Right cardiac atrium (tissue), 5 donors: ENCODE measurements around the gene SMIM5. TPM values are rescaled to one million over a fixed set of nuclear protein-coding genes. Genes with fewer than 3 reads are reported as not detected.
A peak's percentile ranks its signal among the peaks of the same experiment; 100 is the strongest.

Experiments used
- ATAC-seq, 2 donors: fragments of 200-7000 bp; cut with Tn5 transposase; one replicate each; pipeline versions ENCODE4 v1.8.0 to v1.9.1; 2020; ENCODE audit warnings: moderate library complexity in 2 of 2, mild to moderate bottlenecking in 1 of 2
- DNase-seq, 3 donors: peaks; one replicate each; pipeline ENCODE4 v3.0.0-alpha.2; 2020
- H3K27ac ChIP-seq: one replicate; pipeline ENCODE4 v1.5.1; 2013; ENCODE audit warnings: mild to moderate bottlenecking, low read length, control low read depth, moderate library complexity
- H3K27me3 ChIP-seq: one replicate; pipeline ENCODE4 v1.6.1; 2013; ENCODE audit not compliant: control insufficient read depth, insufficient read depth
- H3K4me1 ChIP-seq: one replicate; pipeline ENCODE4 v1.6.1; 2013; ENCODE audit warnings: low read length; ENCODE audit not compliant: control insufficient read depth, insufficient read depth
- H3K4me3 ChIP-seq: one replicate; pipeline ENCODE4 v1.5.1; 2013; ENCODE audit warnings: low read length, control low read depth
- H3K9me3 ChIP-seq: one replicate; pipeline ENCODE4 v1.6.1; 2013; ENCODE audit warnings: low read length; ENCODE audit not compliant: control insufficient read depth
- WGBS: extraction: QIAGEN DNeasy Blood & Tissue Kit; methylation state at CpG from one replicate; pipeline ENCODE4 v1.1.7; 2013; 5-methylcytosine and 5-hydroxymethylcytosine counted together
- intact Hi-C, 4 donors: fragments of 100-400 bp; cut with DNase I; formaldehyde crosslinking; loops; one replicate each; pipeline versions ENCODE4 v1.11.0 to v1.14.0; 2022 to 2023
- polyA plus RNA-seq: library from polyadenylated mRNA; stranded (reverse); fragments of 200-250 nt; gene quantifications from one replicate; pipeline ENCODE4 v1.2.3, GENCODE V29; 2013
- total RNA-seq, 4 donors: library from RNA; stranded (reverse); fragmentation: NEBNext Ultra II Directional; extraction: Animal tissue kit (Norgen Biotek cat#: 25700); gene quantifications; one replicate each; pipeline ENCODE4 v1.2.1, GENCODE V29; 2021
- donor health status: healthy with polysubstance abuse.
- donor health status: DM: no; HTN: yes; CAD: no.
- donor health status: DM: no; HTN: no; CAD: no.
- donor health status: DM: no; HTN: yes; CAD: no; lungs with severe emphysema.
- donor health status: DM: yes; HTN: yes; CAD: no.

SMIM5 gene
- total and polyA plus RNA-seq, 5 donors: 6.9 to 13.5 (median 10.7) TPM

- no peak for DNase-seq
- WGBS: 93% methylated on average over 5 of the region's 5 CpGs
- H3K4me3 ChIP-seq: no peak overlapping the region
- no peak overlapping the region for H3K27ac ChIP-seq
- no peaks in the 10 kb centered on the region for H3K4me1 ChIP-seq
- no peaks in the 10 kb centered on the region for H3K27me3 ChIP-seq
- intact Hi-C loops: no loop called here
- ATAC-seq: peak in 1 of 2 donors; percentile 31
- no peaks in the 10 kb centered on the region for H3K9me3 ChIP-seq
These were observed 19.1 kb downstream of the SMIM5 start for GRCh38 chr17:75652341-75652740.

DNA sequence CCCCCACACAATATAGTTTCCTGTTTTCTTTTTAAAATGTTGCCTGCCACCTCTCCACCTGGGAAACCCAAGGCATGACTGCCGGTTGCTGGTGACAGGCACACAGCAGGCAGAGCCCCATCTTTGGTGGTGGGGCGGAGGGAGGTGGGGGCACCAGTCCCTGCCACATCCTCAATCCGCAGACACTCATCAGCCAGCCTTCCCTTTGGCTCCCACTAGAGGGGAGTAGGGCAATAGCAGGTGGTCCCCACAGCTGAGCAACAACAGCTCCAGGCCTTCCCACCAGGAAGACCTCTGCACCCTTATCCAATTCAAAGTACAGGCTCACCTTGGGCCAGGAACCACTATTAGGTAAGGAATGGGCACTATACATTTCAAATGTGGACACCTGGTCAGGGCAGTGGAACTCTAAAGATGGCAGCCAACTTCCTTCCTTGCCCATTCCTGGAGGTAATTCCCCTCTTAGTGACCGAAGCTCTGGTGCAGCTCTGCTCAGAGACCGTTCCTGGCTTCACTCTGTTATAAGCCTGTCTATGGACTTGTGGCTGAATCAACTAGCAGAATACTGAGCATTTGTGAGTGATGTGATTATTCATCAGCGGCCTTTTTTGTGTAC is 19.8 kb downstream of the SMIM5 start:
- H3K27me3 ChIP-seq: no peaks in the 10 kb centered on the region
- 55% methylated on average over 6 of the region's 6 CpGs for WGBS
- H3K9me3 ChIP-seq: no peaks in the 10 kb centered on the region
- DNase-seq (no peak), ATAC-seq (peak; percentile 63 to 68)
- intact Hi-C loops: no loop called here
- H3K27ac ChIP-seq: no peak overlapping the region
- H3K4me3 ChIP-seq: no peak overlapping the region
- H3K4me1 ChIP-seq: no peaks in the 10 kb centered on the region

GRCh38 chr17:75654176-75654575 is 20.9 kb downstream of the SMIM5 start:
- intact Hi-C loops: no loop called here
- ATAC-seq (no peak), DNase-seq (no peak)
- no peak overlapping the region for H3K4me3 ChIP-seq
- H3K9me3 ChIP-seq: no peaks in the 10 kb centered on the region
- no peaks in the 10 kb centered on the region for H3K27me3 ChIP-seq
- no peaks in the 10 kb centered on the region for H3K4me1 ChIP-seq
- H3K27ac ChIP-seq: no peak overlapping the region
- WGBS: 29% methylated on average over 2 of the region's 2 CpGs

GRCh38 chr17:75658237-75658636 is 25.0 kb downstream of the SMIM5 start:
- no peaks in the 10 kb centered on the region for H3K4me1 ChIP-seq
- H3K4me3 ChIP-seq: no peak overlapping the region
- WGBS: 86% methylated on average over 5 of the region's 5 CpGs
- intact Hi-C loops: no loop called here
- H3K27ac ChIP-seq: no peak overlapping the region
- no peaks in the 10 kb centered on the region for H3K9me3 ChIP-seq
- H3K27me3 ChIP-seq: no peaks in the 10 kb centered on the region
- DNase-seq (no peak), ATAC-seq (no peak)

DNA sequence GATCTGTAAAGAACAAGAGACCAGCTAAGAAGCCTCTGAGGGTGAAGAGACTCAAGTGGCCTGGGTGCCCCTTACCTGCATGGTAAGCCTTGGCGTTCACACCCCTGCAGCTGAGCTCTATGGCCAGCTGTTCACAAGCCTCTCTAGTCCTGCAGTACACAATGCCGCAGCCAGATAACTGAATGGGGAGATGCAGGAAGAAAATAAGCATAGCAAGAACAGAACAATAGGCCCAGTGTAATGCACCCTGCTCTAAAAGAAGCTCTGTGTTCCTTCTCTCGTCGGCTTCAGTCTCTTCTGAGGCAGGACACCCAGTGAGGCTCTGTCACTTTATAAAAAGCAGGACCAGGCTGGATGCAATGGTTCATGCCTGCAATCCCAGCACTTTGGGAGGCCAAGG is 28.3 kb downstream of the SMIM5 start:
- no peaks in the 10 kb centered on the region for H3K4me1 ChIP-seq
- H3K9me3 ChIP-seq: no peaks in the 10 kb centered on the region
- ATAC-seq (no peak), DNase-seq (no peak)
- no peak overlapping the region for H3K4me3 ChIP-seq
- H3K27ac ChIP-seq: no peak overlapping the region
- WGBS: 89% methylated on average over 4 of the region's 4 CpGs
- intact Hi-C loops: no loop called here
- H3K27me3 ChIP-seq: no peaks in the 10 kb centered on the region

DNA sequence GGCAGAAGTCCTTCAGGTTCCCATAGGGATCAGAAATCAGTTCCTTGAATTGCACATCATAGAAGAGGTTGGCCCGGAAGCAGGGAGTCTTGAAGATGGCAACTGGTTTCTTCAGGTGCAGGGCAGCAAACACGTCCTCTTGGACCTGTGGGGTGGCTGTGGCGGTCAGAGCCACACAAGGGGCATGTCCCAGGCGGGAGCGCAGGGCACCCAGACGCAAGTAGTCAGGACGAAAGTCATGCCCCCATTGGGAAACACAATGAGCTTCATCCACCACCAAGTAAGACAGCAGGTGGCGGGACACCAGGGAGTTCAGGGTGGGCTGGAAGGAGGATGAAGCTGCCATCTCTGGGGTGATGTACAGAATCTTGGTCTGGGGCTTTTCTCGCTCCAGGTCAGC is 29.3 kb downstream of the SMIM5 start:
- no peak overlapping the region for H3K27ac ChIP-seq
- no peak for DNase-seq
- WGBS: 92% methylated on average over 9 of the region's 9 CpGs
- H3K4me3 ChIP-seq: no peak overlapping the region
- ATAC-seq: no peak
- intact Hi-C loops: no loop called here
- no peaks in the 10 kb centered on the region for H3K4me1 ChIP-seq
- H3K27me3 ChIP-seq: no peaks in the 10 kb centered on the region
- no peaks in the 10 kb centered on the region for H3K9me3 ChIP-seq

DNA sequence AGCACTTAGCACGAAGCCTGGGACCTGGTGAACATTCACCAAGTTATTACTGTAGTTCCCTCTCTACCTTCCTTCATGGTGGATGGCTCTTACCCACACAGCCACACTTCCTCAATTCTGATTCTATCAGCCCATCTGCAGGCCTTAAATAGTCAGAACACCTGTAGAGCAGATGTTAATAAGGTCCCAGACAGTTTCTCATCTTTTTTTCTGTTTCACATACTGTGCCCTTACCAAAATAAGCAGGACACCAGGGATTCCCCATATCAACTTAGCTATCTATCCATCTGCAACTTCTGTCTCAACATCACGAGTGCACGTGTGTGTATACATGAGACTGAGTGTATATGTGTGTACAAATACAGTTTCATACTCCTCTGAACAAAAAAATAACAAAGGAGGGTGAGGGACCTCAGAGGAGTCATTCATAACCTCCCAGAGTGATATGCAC is 30.9 kb downstream of the SMIM5 start:
- Histone ChIP-seq H3K27me3 (no peaks in the 10 kb centered on the region), H3K4me1 (no peaks in the 10 kb centered on the region), H3K27ac (no peak overlapping the region), H3K4me3 (no peak overlapping the region), H3K9me3 (no peaks in the 10 kb centered on the region)
- 89% methylated on average over 3 of the region's 3 CpGs for WGBS
- DNase-seq: no peak
- no peak for ATAC-seq
- intact Hi-C loops: no loop called here

DNA sequence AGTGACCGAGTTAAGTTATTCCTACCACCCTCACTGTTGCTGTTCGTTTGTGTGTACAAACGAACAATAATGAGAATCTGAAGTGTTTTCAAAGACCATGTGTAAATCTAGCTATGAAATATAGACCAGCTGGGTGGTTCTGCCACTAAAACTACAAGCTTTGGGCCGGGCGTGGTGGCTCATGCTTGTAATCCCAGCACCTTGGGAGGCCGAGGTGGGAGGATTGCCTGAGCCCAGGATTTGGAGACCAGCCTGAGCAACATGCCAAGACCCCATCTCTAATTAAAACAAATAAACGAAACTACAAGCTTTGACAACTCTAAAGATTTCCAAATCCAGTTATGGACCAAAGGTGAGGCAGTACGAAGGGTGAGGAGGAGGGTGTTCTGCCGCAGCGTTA is 32.7 kb downstream of the SMIM5 start:
- 86% methylated on average over 10 of the region's 10 CpGs for WGBS
- intact Hi-C loops: loop anchor here in 1 of 4 donors (5.0 kb wide), 1 partner anchor 86 kb away; no protein-coding TSS in a partner anchor
- Histone ChIP-seq H3K9me3 (no peaks in the 10 kb centered on the region), H3K4me3 (no peak overlapping the region), H3K27ac (no peak overlapping the region), H3K27me3 (no peaks in the 10 kb centered on the region), H3K4me1 (no peaks in the 10 kb centered on the region)
- ATAC-seq (no peak), DNase-seq (no peak)

DNA sequence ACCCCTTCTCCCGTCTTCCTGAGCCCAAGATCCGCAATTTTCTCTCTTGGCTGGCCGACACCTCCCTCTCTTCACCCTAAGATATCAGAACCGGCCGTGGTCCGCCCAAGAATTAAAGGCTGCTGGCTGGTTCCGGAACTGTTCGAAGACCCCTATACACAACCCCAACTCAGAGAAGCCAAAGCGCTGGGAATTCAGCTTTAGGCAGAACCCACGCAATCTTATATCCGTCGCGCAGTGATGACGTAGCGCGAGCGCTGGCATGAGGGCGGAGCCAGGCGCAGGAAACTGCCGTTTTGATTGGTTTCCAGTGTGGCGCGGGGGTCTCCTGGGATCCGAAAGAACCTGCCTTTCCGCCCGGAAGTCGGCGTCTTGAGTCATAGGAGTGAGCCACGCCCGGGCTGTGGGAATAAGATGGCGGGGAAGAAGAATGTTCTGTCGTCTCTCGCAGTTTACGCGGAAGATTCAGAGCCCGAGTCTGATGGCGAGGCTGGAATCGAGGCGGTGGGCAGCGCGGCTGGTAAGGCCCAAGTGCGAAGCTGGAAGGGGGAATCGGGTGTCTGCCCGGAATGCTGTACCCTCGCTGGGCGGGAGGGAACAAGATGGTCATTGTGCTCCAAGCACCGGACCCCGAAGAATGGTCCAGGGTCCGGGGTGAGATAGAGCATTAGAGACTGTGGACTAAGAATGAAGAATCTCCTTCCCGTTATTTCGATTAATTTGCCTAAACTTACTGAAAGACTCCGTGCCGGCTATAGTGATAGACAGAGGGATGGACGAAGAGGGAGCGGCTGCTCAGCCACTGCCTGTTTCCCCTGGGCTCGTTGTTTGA is 33.9 kb downstream of the SMIM5 start, which contains the start of the genes RECQL5 and SAP30BP:
RECQL5 (minus strand) TSS at position 196 of the 832 bp plus-strand sequence. CDS start 597 bp downstream, outside the sequence.
SAP30BP (plus strand) TSS at position 380 of the 832 bp plus-strand sequence; CDS start at position 415, 35 bp downstream.
- H3K27ac ChIP-seq: peak within 1 kb of the TSS; percentile 96
- intact Hi-C loops: loop anchor here in 1 of 4 donors (5.0 kb wide), 1 partner anchor 85 kb away; no protein-coding TSS in a partner anchor
- DNase-seq (peak; percentile 98 to 99 (median 99)), ATAC-seq (peak; percentile 99)
- H3K27me3 ChIP-seq: no peaks in the 10 kb centered on the region
- no peaks in the 10 kb centered on the region for H3K9me3 ChIP-seq
- under 1% methylated on average over 55 of the region's 55 CpGs for WGBS
- no peaks in the 10 kb centered on the region for H3K4me1 ChIP-seq
- peak within 1 kb of the TSS; percentile 98 for H3K4me3 ChIP-seq

DNA sequence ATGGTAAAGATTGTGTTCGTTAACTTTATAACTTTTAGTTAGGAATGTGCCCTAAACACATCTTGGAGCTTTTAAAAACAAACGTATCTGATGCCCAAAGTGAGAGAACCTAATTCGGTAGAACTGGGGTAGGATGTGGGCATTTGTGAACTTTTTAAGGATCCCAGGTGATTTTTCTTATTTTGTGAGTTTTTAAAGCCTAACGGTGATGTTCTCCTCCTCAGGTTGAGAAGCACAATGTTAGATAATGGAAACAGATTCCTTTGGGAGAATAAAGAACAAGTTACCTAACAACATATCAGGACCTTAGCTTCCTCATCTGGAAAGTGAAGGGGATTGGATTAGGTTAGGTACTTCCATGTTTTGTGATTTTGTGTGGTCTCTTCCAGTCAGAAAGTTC is 34.6 kb downstream of the SMIM5 start:
- WGBS: 12% methylated on average over 4 of the region's 4 CpGs
- Histone ChIP-seq H3K27me3 (no peaks in the 10 kb centered on the region), H3K4me3 (peak overlapping the region; percentile 98), H3K27ac (peak overlapping the region; percentile 96), H3K9me3 (no peaks in the 10 kb centered on the region), H3K4me1 (no peaks in the 10 kb centered on the region)
- no peak for ATAC-seq
- intact Hi-C loops: loop anchor here in 1 of 4 donors (5.0 kb wide), 1 partner anchor 84 kb away; no protein-coding TSS in a partner anchor
- no peak for DNase-seq

DNA sequence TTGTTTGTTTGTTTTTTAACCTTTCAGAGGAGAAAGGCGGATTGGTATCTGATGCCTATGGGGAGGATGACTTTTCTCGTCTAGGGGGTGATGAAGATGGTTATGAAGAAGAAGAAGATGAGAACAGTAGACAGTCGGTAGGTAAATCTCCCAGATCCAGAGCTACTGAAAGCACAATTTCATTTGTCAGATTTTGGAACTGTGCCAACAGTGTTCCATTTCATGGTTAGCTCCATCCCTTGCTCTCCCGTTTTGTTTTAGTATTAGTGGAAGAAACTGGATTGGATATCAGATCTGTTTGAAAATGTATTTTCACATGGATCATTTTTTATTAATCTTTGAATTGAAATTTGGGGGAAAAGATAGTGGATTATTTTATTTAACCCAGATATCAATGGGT is 35.3 kb downstream of the SMIM5 start:
- Histone ChIP-seq H3K4me3 (no peak overlapping the region), H3K27ac (no peak overlapping the region), H3K27me3 (no peaks in the 10 kb centered on the region), H3K4me1 (no peaks in the 10 kb centered on the region), H3K9me3 (no peaks in the 10 kb centered on the region)
- intact Hi-C loops: loop anchor here in 1 of 4 donors (5.0 kb wide), 1 partner anchor 84 kb away; no protein-coding TSS in a partner anchor
- WGBS: 71% methylated on average over 4 of the region's 4 CpGs
- DNase-seq: no peak
- no peak for ATAC-seq
